CD4-positive, alpha-beta T cell treated with Interleukin-2 at 100 ng/mL for 4 hours (primary cell): Measurements from ENCODE around the gene RABGAP1L.
"Not testable (repeated sequence)": the region's sequence is repeated elsewhere in the genome, so short reads cannot be mapped to it uniquely, and the experiment has no call there.

ENCODE experiments used
- DNase-seq: peaks from one replicate; pipeline ENCODE4 v3.0.0-alpha.2; 2020; ENCODE audit warnings: low spot score

The RABGAP1L gene

DNA sequence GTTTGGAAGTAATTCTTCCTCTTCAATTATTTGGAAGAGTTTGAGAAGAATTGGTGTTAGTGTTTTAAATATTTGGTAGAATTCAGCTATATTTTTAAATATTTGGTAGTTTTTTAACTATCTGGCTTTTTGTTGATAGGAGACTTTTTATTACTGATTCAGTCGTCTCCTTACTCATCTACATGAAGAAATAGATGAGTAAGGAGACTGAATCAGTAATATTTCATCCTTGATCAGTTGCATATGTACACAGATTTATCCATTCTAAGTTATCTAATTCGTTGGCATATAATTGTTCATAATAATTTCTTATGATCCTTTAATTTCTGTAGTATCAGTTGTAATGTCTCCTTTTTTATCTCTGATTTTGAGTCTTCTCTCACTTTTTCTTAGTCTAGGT is 512.5 kb downstream of the RABGAP1L start:
- no peak for DNase-seq

GRCh38 chr1:174676856-174677255 is 517.5 kb downstream of the RABGAP1L start:
- no peak for DNase-seq

DNA sequence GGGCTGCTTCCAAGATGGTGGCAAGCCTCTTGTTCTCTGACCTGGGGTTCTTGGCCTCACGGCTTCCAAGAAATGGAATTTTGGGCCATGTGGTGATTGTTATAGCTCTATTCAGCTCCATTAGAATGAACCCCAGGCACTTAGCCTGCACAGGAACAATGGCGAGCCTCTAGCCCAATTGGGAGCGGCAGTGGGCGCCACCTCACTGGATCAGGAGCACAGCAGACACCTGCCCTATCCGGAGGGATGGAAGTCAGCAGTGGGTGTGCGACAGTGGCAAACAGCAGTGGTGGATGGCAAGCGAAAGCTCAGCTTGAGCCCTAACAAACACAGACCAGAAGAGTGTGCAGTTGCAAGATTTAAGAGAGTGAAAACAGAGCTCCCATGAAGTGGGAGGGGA is 519.3 kb downstream of the RABGAP1L start:
- no peak for DNase-seq

- DNase-seq, result no peak
Measured at GRCh38 chr1:174680101-174680500, 520.8 kb downstream of the RABGAP1L start.

DNA sequence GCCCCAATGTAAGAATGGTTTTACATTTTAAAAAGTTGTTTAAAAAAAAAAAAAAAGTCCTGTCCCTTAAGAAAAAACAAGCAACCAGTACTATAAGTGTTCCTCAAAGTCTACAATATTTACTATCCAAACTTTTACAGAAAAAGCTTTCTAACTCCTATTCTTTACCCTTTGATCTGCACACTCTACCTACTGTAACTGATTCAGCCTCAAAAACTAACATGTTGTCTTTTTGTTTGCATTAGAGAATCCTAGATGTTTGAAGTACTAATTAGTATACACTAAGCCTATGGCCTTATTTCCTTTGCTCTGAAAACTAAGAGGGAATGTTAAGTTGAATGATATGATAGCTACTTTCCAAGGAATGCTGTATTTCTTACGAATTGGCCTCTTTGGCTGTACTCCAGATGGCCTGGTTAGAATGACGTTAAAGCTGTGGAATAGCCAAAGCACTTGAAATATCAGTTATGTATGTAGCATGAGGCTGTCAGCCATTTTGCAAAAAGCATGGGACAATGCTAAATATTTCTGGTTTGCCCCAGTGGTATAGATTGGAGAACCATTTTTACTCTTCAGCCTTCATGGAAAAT is 523.2 kb downstream of the RABGAP1L start:
- no peak for DNase-seq

GRCh38 chr1:174686213-174686612 is 526.9 kb downstream of the RABGAP1L start:
- DNase-seq, result no peak

DNA sequence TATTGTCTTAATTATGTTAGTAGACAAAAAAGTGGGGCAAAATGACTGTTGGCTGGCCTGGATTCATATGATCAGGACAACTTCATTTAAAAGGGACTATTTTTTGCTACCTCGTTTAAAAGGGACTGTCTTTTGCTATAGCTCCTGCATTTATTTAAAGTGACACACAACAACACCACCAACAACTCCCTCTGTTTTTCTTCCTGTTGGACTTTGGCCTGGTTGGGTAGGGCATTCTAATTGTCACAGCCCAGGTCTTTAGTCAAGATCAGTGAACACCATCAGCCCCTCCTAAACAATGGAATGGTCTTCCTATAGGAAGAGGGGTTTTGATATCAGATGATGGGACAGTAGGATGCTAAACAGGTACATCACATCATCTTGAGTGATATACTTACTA is 530.2 kb downstream of the RABGAP1L start:
- no peak for DNase-seq

GRCh38 chr1:174690266-174690665 is 530.9 kb downstream of the RABGAP1L start:
- DNase-seq, result no peak

DNA sequence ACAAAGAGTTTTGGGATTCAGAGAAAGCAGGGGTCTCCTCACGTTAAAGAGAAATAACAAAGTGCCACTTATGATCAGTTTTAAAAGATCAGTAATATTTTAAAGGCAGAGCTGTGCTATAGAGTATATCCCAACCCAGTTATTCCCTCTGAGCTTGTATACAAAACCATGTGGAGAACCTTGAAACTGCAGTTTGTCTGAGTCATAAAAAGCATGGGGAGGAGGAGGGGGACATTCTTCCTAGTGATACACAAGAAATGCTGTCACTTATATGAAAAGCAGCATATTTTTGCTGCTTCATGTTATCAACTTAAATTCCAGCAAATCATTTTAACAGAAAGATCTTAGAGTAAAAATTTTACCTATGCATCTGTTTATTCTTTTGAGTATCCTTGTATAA is 533.0 kb downstream of the RABGAP1L start:
- no peak for DNase-seq

GRCh38 chr1:174693085-174693484 is 533.8 kb downstream of the RABGAP1L start:
- DNase-seq, result no peak

DNA sequence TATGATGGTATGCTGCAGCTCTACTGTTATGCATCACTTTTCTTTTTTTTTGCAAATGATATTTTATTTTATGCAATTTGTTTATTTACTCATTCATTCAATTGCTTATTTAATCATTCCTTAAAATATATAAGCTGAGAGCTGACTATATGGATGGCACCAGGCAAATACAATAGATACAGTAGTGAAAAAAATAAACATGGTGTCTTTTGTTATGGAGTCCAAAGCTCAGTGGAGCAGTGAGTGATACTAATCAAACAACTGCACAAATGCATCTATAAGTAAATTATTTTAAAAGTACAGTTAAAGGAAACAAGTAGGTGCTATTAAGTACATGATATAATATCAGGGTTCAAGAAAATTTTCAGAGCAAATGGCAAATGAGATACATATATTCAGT is 534.2 kb downstream of the RABGAP1L start:
- not testable (repeated sequence) for DNase-seq

DNA sequence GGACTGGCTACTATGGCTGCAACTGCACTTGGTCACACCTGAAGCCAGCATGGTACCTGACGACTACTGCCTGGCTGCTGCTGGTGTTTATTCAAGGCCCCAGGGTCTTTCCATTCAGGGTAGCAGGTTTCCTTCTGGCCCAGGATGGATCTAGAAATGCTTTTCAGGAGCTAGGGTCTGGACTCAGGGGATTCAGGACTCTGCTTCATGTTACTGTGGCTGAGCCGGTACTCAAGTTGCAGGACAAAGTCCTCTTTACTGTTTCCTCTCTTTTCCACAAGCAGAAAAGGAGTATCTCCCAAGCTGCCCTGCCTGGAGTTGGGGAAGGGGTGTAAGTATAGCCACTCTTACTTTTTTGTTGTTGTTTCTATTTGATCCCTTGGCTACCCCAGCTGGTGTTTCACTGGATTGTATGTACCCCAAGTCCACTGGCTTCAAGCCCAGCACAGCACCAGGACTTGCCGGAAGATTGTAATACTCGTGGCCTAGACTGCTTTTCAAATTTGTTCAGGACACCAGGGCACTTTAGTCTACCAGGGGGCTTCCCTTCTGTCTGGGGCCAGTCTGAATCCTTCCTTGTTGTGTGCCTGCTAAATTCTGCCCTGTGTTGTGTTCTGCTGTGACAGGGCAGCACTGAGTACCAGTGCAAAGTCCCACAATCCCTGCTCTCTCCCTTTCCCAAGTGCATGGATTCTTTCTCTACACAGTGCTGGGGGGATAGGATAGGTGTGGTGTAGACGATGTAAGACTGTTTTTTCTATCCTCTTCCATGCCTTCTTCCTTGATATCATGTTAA is 536.9 kb downstream of the RABGAP1L start:
- no peak for DNase-seq

GRCh38 chr1:174700314-174700713 is 541.0 kb downstream of the RABGAP1L start:
- DNase-seq, result no peak

DNA sequence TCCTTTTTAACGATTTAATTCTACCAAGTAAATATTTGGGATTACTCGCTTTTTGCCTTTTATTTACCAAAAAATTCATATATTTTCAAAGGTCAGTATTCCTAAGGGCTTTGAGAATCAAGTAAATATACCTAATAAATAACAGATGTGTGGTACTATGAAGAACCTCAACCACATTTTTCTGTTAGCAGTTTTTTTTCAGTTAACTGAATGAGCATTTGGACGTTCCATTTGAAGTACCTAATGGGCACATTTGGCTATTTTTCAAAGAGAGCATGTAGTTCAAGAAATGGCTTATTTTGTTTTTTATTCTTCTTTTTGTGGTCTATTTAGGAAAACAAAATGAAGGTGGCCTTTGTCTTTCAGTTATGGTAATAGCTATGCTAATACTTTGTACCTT is 541.5 kb downstream of the RABGAP1L start:
- DNase-seq, result no peak

- no peak for DNase-seq
Measured at GRCh38 chr1:174701565-174701964, 542.2 kb downstream of the RABGAP1L start.

GRCh38 chr1:174702011-174702410 is 542.7 kb downstream of the RABGAP1L start:
- no peak for DNase-seq

GRCh38 chr1:174703309-174703708 is 544.0 kb downstream of the RABGAP1L start:
- no peak for DNase-seq

DNA sequence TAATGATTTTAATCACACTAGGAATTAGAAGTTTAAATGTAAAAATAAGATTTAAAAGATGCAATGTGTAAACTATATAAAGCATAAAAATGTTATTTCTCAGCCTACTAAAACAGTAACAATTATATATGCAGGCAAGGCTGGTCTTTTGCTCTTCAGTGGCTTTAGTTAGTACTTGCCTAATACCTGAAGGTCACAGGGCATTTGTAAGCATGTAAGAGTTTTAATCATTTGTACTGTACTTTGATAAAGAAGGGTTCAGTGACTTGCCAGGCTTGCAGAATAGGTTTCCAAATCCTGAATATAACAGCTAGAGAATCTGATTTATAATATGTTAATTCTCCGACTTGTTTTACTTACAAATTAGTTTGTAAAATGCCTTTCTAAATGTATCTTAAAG is 545.0 kb downstream of the RABGAP1L start:
- no peak for DNase-seq

DNA sequence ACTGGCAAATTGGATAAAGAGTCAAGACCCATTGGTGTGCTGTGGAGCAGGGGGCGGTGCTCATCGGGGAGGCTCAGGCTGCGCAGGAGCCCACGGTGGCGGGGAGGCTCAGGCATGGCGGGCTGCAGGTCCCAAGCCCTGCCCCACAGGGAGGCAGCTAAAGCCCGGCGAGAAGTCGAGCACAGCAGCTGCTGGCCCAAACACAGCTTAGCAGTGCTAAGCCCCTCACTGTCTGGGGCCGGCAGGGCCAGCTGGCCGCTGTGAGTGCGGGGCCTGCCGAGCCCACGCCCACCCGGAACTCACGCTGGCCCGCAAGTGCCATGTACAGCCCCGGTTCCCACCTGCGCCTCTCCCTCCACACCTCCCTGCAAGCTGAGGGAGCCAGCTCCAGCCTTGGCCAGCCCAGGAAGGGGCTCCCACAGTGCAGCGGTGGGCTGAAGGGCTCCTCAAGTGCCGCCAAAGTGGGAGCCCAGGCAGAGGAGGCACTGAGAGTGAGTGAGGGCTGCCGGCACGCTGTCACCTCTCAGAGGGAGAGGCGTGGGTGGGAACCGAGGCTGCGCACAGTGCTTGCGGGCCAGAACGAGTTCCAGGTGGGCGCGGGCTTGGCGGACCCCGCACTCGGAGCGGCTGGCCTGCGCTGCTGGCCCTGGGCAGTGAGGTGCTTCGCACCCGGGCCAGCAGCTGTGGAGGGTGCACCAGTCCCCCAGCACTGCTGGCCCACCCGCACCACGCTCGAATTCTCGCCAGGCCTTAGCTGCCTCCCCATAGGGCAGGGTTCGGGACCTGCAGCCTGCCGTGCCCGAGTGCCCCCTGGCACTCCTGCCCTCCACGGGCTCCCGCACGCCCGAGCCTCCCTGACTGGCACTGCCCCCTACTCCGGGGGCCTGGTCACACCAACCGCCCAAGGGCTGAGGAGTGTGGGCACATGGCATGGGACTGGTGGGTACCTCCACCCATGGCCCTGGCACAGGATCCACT is 551.8 kb downstream of the RABGAP1L start:
- DNase-seq, result no peak

- not testable (repeated sequence) for DNase-seq
Measured at GRCh38 chr1:174711848-174712247, 552.5 kb downstream of the RABGAP1L start.

GRCh38 chr1:174712541-174712940 is 553.2 kb downstream of the RABGAP1L start:
- DNase-seq, result no peak

DNA sequence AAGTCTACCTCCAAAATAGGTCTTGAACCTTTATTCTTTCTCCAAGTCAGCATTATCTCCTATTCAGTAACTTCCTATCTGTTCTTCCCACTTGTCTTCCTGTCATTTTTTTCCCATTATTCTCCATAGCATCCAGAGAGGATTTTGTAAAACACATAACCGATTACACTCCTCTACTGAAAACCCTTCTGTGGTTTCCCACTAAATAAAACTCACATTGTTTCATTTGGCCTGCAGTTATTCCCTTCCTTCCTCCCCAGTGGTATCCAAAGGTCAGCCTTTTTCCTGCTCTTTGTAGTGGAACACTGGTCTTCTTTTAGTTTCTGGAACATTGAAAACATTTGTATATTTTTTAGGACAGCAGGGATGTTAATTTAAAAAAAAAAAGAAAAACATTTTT is 554.5 kb downstream of the RABGAP1L start:
- no peak for DNase-seq

- DNase-seq, result no peak
Measured at GRCh38 chr1:174719194-174719593, 559.9 kb downstream of the RABGAP1L start.
